Activated T-cell treated with anti-CD3 and anti-CD28 coated beads, Interleukin-2, amount 50 U/mL, for 72 hours (primary cell): ENCODE measurements around the gene GYS2. TPM values are rescaled to one million over a fixed set of nuclear protein-coding genes. Genes with fewer than 3 reads are reported as not detected.
A peak's percentile ranks its signal among the peaks of the same experiment; 100 is the strongest.
"Not testable (repeated sequence)": the region's sequence is repeated elsewhere in the genome, so short reads cannot be mapped to it uniquely, and the experiment has no call there.

Source experiments
- ATAC-seq, 2 donors: fragments of 150-1000 bp; cut with Tn5 transposase; replicated peaks in 1 of 2; 2 replicates each; pipeline ENCODE4 v1.10.0; 2021; ENCODE audit warnings: moderate library complexity in 2 of 2, mild to moderate bottlenecking in 1 of 2
- DNase-seq, 2 donors: peaks; one replicate each; pipeline ENCODE4 v3.0.0; 2021 to 2022; ENCODE audit warnings: mixed read lengths in 1 of 2
- H3K27ac Mint-ChIP-seq: one replicate; pipeline ENCODE4 v1.8.0; 2022; ENCODE audit warnings: mild to moderate bottlenecking, moderate library complexity, mixed read lengths
- H3K27me3 Mint-ChIP-seq: one replicate; pipeline ENCODE4 v1.8.0; 2022; ENCODE audit warnings: low read depth, mixed read lengths
- H3K36me3 Mint-ChIP-seq, 2 donors: one replicate each; pipeline ENCODE4 v1.8.0; 2022; ENCODE audit warnings: mixed read lengths in 2 of 2, mild to moderate bottlenecking in 1 of 2; ENCODE audit not compliant: insufficient read depth in 2 of 2
- H3K4me1 Mint-ChIP-seq: one replicate; pipeline ENCODE4 v1.8.0; 2022; ENCODE audit warnings: low read depth, mixed read lengths
- H3K4me3 Mint-ChIP-seq, 2 donors: one replicate each; pipeline ENCODE4 v1.8.0; 2022; ENCODE audit warnings: mild to moderate bottlenecking in 2 of 2, mixed read lengths in 2 of 2, moderate library complexity in 2 of 2
- H3K9me3 Mint-ChIP-seq, 2 donors: one replicate each; pipeline ENCODE4 v1.8.0; 2022; ENCODE audit warnings: mixed read lengths in 2 of 2
- total RNA-seq, 2 donors: library from RNA; stranded (reverse); gene quantifications; one replicate each; pipeline ENCODE4 v1.2.3, GENCODE V29; 2022

GYS2 gene
- total RNA-seq, 2 donors from 2014 or later = not detected

- H3K9me3 Mint-ChIP-seq = peaks cover 13 to 19% of the 10 kb centered on the region in 2 donors
- not testable (repeated sequence) for H3K27ac Mint-ChIP-seq, DNase-seq, ATAC-seq, H3K27me3 Mint-ChIP-seq, H3K4me1 Mint-ChIP-seq, H3K4me3 Mint-ChIP-seq
- peaks cover 10 to 16% of the 10 kb centered on the region in 2 donors for H3K36me3 Mint-ChIP-seq
These were observed 9.3 kb downstream of the GYS2 start for GRCh38 chr12:21595356-21595755.

- H3K27ac Mint-ChIP-seq = no peak overlapping the region
- H3K36me3 Mint-ChIP-seq = peaks cover 0 to 10% of the 10 kb centered on the region in 2 donors
- DNase-seq (no peak), ATAC-seq (no peak)
- no peaks in the 10 kb centered on the region for H3K4me1 Mint-ChIP-seq
- H3K9me3 Mint-ChIP-seq = peaks cover 3 to 5% of the 10 kb centered on the region in 2 donors
- H3K27me3 Mint-ChIP-seq = no peaks in the 10 kb centered on the region
- H3K4me3 Mint-ChIP-seq = no peak overlapping the region
These were observed 19.2 kb downstream of the GYS2 start for GRCh38 chr12:21585485-21585884.

- H3K36me3 Mint-ChIP-seq, H3K4me1 Mint-ChIP-seq, ATAC-seq, H3K9me3 Mint-ChIP-seq, DNase-seq, H3K4me3 Mint-ChIP-seq, H3K27ac Mint-ChIP-seq, H3K27me3 Mint-ChIP-seq: not testable (repeated sequence)
These were observed 20.1 kb downstream of the GYS2 start for GRCh38 chr12:21584403-21585182.

- no peak for DNase-seq
- Mint-ChIP-seq H3K4me3 (no peak overlapping the region), H3K9me3 (peaks cover 3 to 6% of the 10 kb centered on the region in 2 donors), H3K36me3 (peaks cover 0 to 8% of the 10 kb centered on the region in 2 donors), H3K27me3 (peaks cover 5% of the 10 kb centered on the region), H3K27ac (no peak overlapping the region), H3K4me1 (no peaks in the 10 kb centered on the region)
- no peak for ATAC-seq
These were observed 21.1 kb downstream of the GYS2 start for GRCh38 chr12:21583587-21583986.

GRCh38 chr12:21580748-21581516 is 23.7 kb downstream of the GYS2 start:
- peaks cover 1 to 6% of the 10 kb centered on the region in 2 donors for H3K9me3 Mint-ChIP-seq
- no peaks in the 10 kb centered on the region for H3K36me3 Mint-ChIP-seq
- no peak overlapping the region for H3K27ac Mint-ChIP-seq
- no peak for DNase-seq
- no peaks in the 10 kb centered on the region for H3K4me1 Mint-ChIP-seq
- H3K27me3 Mint-ChIP-seq = peaks cover 5% of the 10 kb centered on the region
- ATAC-seq = no peak
- no peak overlapping the region for H3K4me3 Mint-ChIP-seq

GRCh38 chr12:21577516-21577915 is 27.1 kb downstream of the GYS2 start:
- ATAC-seq = no peak
- no peaks in the 10 kb centered on the region for H3K36me3 Mint-ChIP-seq
- H3K9me3 Mint-ChIP-seq = peaks cover 0 to 2% of the 10 kb centered on the region in 2 donors
- no peak overlapping the region for H3K4me3 Mint-ChIP-seq
- H3K27ac Mint-ChIP-seq = no peak overlapping the region
- no peak for DNase-seq
- H3K4me1 Mint-ChIP-seq = no peaks in the 10 kb centered on the region
- H3K27me3 Mint-ChIP-seq = peaks cover 5% of the 10 kb centered on the region

- no peak overlapping the region for H3K4me3 Mint-ChIP-seq
- DNase-seq (no peak), ATAC-seq (no peak)
- H3K27me3 Mint-ChIP-seq = peaks cover 5% of the 10 kb centered on the region
- no peak overlapping the region for H3K27ac Mint-ChIP-seq
- no peaks in the 10 kb centered on the region for H3K36me3 Mint-ChIP-seq
- peaks cover 0 to 2% of the 10 kb centered on the region in 2 donors for H3K9me3 Mint-ChIP-seq
- no peaks in the 10 kb centered on the region for H3K4me1 Mint-ChIP-seq
These were observed 28.2 kb downstream of the GYS2 start for GRCh38 chr12:21576431-21576830.

GRCh38 chr12:21573733-21574358 is 30.8 kb downstream of the GYS2 start:
- ATAC-seq = no peak
- Mint-ChIP-seq H3K9me3 (no peaks in the 10 kb centered on the region), H3K27ac (no peak overlapping the region), H3K36me3 (no peaks in the 10 kb centered on the region), H3K4me3 (no peak overlapping the region), H3K4me1 (no peaks in the 10 kb centered on the region), H3K27me3 (no peaks in the 10 kb centered on the region)
- no peak for DNase-seq

GRCh38 chr12:21571046-21571445 is 33.6 kb downstream of the GYS2 start:
- Mint-ChIP-seq H3K27ac (no peak overlapping the region), H3K4me1 (no peaks in the 10 kb centered on the region), H3K27me3 (no peaks in the 10 kb centered on the region), H3K4me3 (no peak overlapping the region), H3K9me3 (no peaks in the 10 kb centered on the region), H3K36me3 (no peaks in the 10 kb centered on the region)
- no peak for DNase-seq
- no peak for ATAC-seq

GRCh38 chr12:21568115-21568514 is 36.5 kb downstream of the GYS2 start:
- ATAC-seq (no peak), DNase-seq (no peak)
- no peaks in the 10 kb centered on the region for H3K9me3 Mint-ChIP-seq
- H3K4me1 Mint-ChIP-seq = no peaks in the 10 kb centered on the region
- no peak overlapping the region for H3K4me3 Mint-ChIP-seq
- H3K27ac Mint-ChIP-seq = no peak overlapping the region
- H3K27me3 Mint-ChIP-seq = no peaks in the 10 kb centered on the region
- H3K36me3 Mint-ChIP-seq = no peaks in the 10 kb centered on the region

- DNase-seq (no peak), ATAC-seq (no peak)
- peak overlapping the region; percentile 62 for H3K27ac Mint-ChIP-seq
- H3K9me3 Mint-ChIP-seq = no peaks in the 10 kb centered on the region
- H3K36me3 Mint-ChIP-seq = no peaks in the 10 kb centered on the region
- no peak overlapping the region for H3K4me3 Mint-ChIP-seq
- H3K27me3 Mint-ChIP-seq = no peaks in the 10 kb centered on the region
- H3K4me1 Mint-ChIP-seq = peaks cover 4% of the 10 kb centered on the region
These were observed 37.7 kb downstream of the GYS2 start for GRCh38 chr12:21566907-21567394.

GRCh38 chr12:21566223-21566906 is 38.3 kb downstream of the GYS2 start:
- H3K9me3 Mint-ChIP-seq = no peaks in the 10 kb centered on the region
- H3K4me3 Mint-ChIP-seq = no peak overlapping the region
- ATAC-seq (no peak), DNase-seq (no peak)
- no peak overlapping the region for H3K27ac Mint-ChIP-seq
- H3K4me1 Mint-ChIP-seq = peaks cover 4% of the 10 kb centered on the region
- H3K36me3 Mint-ChIP-seq = no peaks in the 10 kb centered on the region
- no peaks in the 10 kb centered on the region for H3K27me3 Mint-ChIP-seq

- ATAC-seq (no peak), DNase-seq (no peak)
- no peak overlapping the region for H3K27ac Mint-ChIP-seq
- no peaks in the 10 kb centered on the region for H3K9me3 Mint-ChIP-seq
- H3K4me1 Mint-ChIP-seq = peaks cover 22% of the 10 kb centered on the region
- no peaks in the 10 kb centered on the region for H3K27me3 Mint-ChIP-seq
- H3K4me3 Mint-ChIP-seq = no peak overlapping the region
- H3K36me3 Mint-ChIP-seq = no peaks in the 10 kb centered on the region
These were observed 41.8 kb downstream of the GYS2 start for GRCh38 chr12:21562859-21563258.
